MG63 (cell line): ENCODE results near the gene EXOSC10. TPM values are rescaled to one million over a fixed set of nuclear protein-coding genes. Genes with fewer than 3 reads are reported as not detected.

Source experiments
- DNase-seq: peaks from one replicate; pipeline ENCODE4 v3.0.0-alpha.2; 2020
- H3K27me3 ChIP-seq: fragments of 250-450 bp; sonication (Bioruptor Pico); 2 replicates; pipeline ENCODE4 v1.5.1; 2020; ENCODE audit warnings: mild to moderate bottlenecking, moderate library complexity
- H3K36me3 ChIP-seq: fragments of 250-450 bp; sonication (Bioruptor Pico); 2 replicates; pipeline ENCODE4 v1.5.1; 2020; ENCODE audit warnings: mild to moderate bottlenecking, moderate library complexity
- H3K4me3 ChIP-seq: fragments of 250-450 bp; sonication (Bioruptor Pico); 2 replicates; pipeline ENCODE4 v1.5.1; 2020; ENCODE audit warnings: mild to moderate bottlenecking, moderate library complexity
- H3K9me3 ChIP-seq: fragments of 250-450 bp; sonication (Bioruptor Pico); 2 replicates; pipeline ENCODE4 v1.5.1; 2020; ENCODE audit warnings: mild to moderate bottlenecking, moderate library complexity
- total RNA-seq: library from RNA; depleted of rRNA; stranded (reverse); fragments of >200 nt; shearing (Covaris generic); gene quantifications from 2 replicates; pipeline ENCODE4 v1.2.3, GENCODE V29; 2014; ENCODE audit warnings: low replicate concordance; rRNA removed

Gene EXOSC10
- 45.6 and 55.2 TPM in 2 replicates for total RNA-seq

DNA sequence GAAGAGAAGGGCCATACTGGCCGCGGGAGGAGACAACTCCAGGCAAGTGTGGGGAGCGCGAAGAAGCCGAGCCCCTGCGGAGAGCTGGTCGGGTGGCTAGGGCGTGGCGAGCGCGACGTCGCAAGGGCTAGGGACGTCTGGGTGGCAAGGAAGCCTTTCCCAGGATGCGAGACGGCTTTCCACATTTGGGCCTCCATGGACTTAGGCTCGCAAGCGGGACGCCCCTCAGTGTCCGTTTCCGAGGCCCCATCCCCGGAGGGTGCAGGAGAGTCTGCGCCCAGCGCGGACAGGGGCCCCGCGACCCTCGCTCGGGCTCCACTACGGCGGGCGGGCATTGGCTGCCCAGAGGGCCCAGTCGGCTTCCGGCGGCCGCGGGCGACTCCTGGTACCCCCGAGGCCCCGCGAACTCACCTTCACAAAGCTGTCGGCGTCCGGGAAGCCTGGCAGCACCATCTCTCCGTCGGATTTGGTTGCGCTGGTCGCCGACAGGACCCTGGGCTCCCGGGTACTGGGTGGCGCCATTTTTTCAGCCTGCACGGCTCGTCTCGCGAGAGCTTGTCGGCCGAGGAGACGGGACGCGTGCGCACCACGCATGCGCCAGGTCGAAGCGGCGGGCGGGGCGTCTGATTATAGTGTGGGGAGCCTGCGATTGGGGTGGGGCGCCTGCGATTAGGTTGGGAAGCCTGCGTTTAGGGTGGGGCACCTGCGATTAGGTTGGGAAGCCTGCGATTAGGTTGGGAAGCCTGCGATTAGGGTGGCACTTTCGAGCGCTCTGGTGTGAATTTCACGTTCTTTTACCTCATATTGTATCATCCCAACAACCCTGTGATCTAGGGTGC lies at the start of gene EXOSC10:
EXOSC10 (minus strand) TSS at position 560 of the 839 bp plus-strand sequence; CDS start at position 522, 38 bp downstream.
- Histone ChIP-seq H3K27me3 (no peaks in the 10 kb centered on the region), H3K9me3 (no peaks in the 10 kb centered on the region), H3K4me3 (peak within 1 kb of the TSS; percentile 81), H3K36me3 (peaks cover 36% of the 10 kb centered on the region)
- DNase-seq, result peak; percentile 93

DNA sequence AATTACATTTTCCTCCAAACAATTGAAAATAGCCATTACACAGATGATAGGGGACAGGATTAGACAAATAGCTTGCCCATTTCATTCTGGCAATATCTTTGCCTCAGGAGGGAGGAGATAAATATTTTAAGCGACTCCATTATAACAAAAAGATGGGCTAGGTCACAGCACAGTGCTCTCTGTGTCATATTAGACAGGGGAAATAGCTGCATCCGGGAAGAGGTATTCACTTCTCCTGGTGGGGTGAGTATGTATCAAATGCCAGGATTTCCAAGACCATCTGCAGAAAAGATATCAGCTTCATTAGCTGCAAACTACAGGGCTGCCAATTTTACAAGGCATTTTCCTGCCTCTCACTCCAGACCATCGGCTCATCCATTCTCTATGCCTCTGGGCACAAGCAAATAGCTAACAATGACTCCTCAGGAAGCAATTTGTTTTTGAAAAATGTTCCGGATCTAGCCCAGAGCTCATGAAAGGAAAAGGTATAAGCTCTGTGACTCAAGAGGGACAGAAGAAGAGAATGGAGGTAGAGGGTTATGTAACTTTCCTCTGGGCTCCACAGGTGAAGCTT lies 47.6 kb upstream of the EXOSC10 start:
- Histone ChIP-seq H3K36me3 (peaks cover 29% of the 10 kb centered on the region), H3K9me3 (no peaks in the 10 kb centered on the region), H3K4me3 (no peak overlapping the region), H3K27me3 (no peaks in the 10 kb centered on the region)
- DNase-seq, result no peak

DNA sequence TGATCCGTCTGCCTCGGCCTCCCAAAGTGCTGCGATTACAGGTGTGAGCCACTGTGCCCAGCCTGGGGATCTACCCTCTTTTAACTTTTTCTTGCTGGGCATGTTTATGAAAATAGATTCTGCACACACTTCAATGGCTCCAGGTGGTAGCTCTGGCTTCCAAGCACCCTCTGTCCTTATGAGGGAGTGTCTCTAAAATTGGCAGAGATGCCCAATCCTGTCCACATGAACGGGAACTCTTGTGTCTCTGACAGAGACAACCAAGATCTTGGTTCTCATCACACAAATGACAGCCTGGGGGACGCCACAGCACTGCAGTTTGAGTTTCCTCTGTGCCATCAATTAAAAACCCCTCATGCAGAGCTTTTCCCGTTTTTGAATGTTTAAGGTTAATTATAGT lies 46.1 kb upstream of the EXOSC10 start:
- Histone ChIP-seq H3K36me3 (peaks cover 26% of the 10 kb centered on the region), H3K9me3 (no peaks in the 10 kb centered on the region), H3K4me3 (no peak overlapping the region), H3K27me3 (no peaks in the 10 kb centered on the region)
- DNase-seq, result no peak

DNA sequence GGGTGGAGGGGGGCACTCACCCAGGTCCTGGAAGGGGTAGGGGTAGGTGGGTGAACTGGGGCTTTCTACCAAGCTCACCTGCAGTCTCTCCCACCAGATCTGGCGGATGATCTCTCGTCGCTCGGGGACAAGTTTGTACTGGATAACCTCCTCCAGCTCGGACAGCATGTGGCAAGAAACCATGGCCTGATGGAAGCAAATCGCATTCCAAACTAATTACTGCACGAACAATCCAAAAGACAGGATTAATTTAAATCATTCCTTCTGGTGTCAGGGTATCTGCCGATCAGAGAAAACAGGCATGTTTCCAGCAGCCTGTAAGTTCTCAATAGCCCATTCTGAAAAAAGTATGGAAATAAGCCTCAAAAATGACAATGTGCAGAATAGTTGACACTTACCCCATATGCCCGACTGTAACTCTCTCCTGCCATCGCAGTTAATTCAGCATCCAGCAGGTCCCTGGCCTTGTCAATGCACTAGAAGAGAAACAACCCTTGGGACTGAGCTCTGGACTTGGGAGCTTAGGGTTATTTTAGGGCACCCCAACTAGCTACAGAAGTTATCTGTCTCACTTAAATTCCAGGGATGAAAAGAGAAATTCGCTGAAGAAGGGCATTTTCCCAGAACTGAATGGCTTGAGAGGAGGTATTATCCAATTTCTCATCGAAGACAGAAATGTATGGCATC lies 45.0 kb upstream of the EXOSC10 start:
- Histone ChIP-seq H3K36me3 (peaks cover 23% of the 10 kb centered on the region), H3K4me3 (no peak overlapping the region), H3K9me3 (no peaks in the 10 kb centered on the region), H3K27me3 (no peaks in the 10 kb centered on the region)
- DNase-seq, result no peak

DNA sequence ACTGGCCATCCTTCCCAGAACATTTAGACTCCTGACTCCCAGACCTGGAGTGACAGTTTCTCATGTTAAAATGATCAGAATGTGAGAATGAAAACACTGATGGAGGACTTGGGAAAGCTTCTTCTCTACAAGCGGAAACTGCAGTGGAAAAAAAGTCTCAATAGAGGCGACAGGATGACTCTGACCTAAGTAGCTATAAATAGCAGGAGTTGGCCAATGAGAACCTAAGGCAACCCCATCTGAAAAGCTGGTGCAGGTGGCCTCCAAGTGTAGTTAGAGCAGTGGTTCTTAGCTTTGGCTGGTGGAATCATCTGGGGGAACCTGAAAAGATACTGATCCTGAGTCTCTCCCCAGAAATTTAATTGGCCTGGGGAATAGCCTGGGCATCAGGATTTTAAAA lies 44.2 kb upstream of the EXOSC10 start:
- Histone ChIP-seq H3K9me3 (no peaks in the 10 kb centered on the region), H3K4me3 (no peak overlapping the region), H3K36me3 (peaks cover 20% of the 10 kb centered on the region), H3K27me3 (no peaks in the 10 kb centered on the region)
- no peak for DNase-seq

DNA sequence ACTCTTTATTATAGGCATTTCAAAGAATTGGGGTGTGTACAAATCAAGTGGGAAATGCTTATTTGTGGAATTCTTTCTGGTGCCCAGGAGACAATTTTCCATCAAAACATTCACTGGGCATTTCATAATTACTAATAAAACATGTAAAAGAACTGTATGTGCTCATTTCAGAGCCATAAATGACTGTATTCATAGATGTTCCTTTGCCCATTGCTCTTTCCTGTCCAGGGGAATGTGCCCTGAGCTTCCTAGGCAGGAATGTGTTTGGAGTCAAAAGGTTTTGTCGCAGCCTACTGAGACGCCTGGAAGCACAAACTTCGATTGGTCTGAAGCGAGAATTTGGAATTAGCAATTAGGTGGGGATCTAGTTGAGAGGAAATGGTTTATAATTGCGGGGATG lies 43.7 kb upstream of the EXOSC10 start:
- no peak overlapping the region for H3K4me3 ChIP-seq
- no peaks in the 10 kb centered on the region for H3K9me3 ChIP-seq
- H3K36me3 ChIP-seq, result peaks cover 24% of the 10 kb centered on the region
- no peak for DNase-seq
- no peaks in the 10 kb centered on the region for H3K27me3 ChIP-seq

DNA sequence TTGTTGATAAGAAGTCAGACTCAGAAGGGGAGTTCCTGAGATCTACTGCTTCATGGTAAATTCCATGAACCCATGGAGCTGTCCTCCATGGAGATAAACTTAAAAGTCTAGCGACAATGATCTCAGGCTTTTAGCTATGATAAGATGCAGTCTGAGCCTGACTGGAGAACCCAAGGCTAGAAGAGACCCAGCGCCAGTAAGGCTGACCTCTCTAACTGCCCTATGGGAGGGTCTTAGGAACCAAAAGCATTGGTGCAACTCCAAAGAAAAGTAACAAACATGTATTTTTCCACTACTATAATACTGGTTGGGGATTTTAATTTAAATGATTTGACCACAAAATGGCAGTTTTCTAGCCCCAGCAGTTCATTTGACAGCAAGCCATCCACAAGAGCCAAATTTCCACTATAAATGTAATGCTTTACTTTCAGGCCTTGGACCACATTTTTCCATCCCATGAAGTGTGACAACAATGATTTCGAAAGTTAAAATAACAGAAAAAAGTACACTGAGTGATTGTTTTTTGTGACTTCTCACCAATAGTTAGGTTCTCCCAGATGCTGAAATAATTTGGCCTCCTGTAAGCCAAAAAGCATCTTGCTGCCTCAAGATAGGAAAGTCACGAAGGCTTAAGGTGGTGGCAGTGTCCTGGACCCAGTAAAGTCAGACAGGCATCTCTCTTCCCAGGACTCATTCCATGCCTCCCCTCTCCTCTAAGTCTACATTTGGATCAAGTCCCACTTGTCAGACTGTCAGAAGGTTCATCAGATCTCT lies 43.1 kb upstream of the EXOSC10 start:
- Histone ChIP-seq H3K9me3 (no peaks in the 10 kb centered on the region), H3K27me3 (no peaks in the 10 kb centered on the region), H3K4me3 (no peak overlapping the region), H3K36me3 (peaks cover 30% of the 10 kb centered on the region)
- no peak for DNase-seq

DNA sequence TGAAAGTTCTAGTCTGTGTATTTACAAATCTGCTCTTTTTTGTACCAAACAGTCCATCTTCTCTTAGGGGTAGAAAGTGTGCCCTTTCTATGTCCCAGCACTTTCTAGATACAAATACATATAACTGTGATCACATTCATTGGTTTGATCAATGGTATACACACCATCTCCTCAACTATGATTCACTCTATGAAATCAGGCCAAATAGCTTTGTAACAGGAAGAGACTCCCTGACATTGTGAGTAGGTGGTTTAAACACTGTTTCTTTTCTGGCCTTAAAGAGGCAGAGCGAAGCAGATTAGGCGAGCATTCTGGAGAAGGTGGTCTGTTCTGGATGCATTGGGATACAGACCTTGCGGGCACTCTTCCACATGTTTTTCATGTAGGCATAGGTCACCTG lies 39.3 kb upstream of the EXOSC10 start:
- Histone ChIP-seq H3K27me3 (no peaks in the 10 kb centered on the region), H3K4me3 (no peak overlapping the region), H3K9me3 (no peaks in the 10 kb centered on the region), H3K36me3 (peaks cover 31% of the 10 kb centered on the region)
- no peak for DNase-seq

DNA sequence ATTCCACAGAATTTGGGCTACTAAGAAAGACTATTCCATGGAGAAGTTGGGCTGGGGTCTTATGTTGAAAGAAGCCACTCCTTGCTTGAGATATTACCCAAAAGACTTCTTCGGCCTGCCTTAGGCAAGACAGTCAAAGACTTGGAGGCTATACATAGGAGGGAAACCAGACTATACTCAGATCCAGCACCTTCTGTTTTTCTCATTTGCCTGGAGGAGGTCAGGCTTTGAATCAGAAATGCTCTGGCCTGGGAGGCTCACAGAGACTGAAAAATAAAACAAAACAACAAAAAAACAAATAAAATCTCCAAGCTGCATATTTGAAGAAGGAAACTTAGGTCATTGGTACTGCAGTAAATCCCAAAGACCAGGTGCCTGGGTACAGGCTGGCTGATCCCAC lies 38.4 kb upstream of the EXOSC10 start:
- DNase-seq, result no peak
- Histone ChIP-seq H3K9me3 (no peaks in the 10 kb centered on the region), H3K27me3 (no peaks in the 10 kb centered on the region), H3K36me3 (peaks cover 36% of the 10 kb centered on the region), H3K4me3 (no peak overlapping the region)

DNA sequence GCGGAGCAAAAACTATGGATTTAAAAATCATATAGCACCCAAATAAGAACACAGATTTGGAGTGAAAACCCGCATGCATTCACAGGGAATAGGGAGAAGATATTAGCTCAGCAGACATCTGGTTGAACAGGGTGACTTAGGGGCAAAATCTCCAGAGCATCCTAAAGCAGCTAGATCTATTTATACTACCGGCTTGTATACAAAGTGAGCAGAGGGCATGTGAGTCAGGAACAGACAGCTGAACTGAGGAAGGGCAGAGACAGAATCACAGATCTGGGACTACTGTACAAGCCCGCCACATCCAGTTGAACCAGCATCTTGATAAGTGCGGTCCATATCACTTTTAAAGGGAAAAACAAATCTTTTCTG lies 35.2 kb upstream of the EXOSC10 start:
- Histone ChIP-seq H3K36me3 (peaks cover 55% of the 10 kb centered on the region), H3K27me3 (no peaks in the 10 kb centered on the region), H3K9me3 (no peaks in the 10 kb centered on the region), H3K4me3 (no peak overlapping the region)
- peak; percentile 39 for DNase-seq

DNA sequence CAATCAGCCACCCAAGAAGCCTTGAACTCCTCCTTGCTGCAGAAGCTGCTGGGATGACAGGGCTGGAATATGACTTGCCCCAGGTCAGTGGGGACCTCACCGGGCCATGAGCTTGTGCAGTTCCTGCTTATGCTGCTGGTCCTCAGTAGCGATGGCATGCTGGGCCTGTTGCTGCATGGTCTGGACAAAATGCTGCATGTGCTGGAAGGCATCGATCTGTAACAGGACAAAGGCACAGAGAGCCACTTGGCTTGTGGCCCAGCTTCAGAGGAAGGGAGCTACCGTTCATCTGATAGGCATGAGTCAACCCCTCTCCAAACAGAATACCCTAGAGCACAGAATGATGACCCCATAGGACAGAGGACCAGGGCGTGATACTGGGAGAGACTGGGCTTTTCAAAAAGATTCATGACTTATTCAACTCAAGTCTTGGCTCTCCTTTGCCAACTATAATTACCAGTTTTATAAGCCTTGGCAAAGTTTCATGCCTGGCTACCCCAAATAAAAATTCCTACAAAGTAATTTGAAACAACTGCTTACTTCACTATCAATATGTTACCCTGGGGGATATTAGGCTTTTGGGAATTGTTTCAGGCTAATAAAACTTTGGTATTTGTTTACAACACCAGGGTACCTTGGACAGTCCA lies 34.7 kb upstream of the EXOSC10 start:
- H3K9me3 ChIP-seq, result no peaks in the 10 kb centered on the region
- peak; percentile 76 for DNase-seq
- no peak overlapping the region for H3K4me3 ChIP-seq
- H3K27me3 ChIP-seq, result no peaks in the 10 kb centered on the region
- peaks cover 55% of the 10 kb centered on the region for H3K36me3 ChIP-seq

DNA sequence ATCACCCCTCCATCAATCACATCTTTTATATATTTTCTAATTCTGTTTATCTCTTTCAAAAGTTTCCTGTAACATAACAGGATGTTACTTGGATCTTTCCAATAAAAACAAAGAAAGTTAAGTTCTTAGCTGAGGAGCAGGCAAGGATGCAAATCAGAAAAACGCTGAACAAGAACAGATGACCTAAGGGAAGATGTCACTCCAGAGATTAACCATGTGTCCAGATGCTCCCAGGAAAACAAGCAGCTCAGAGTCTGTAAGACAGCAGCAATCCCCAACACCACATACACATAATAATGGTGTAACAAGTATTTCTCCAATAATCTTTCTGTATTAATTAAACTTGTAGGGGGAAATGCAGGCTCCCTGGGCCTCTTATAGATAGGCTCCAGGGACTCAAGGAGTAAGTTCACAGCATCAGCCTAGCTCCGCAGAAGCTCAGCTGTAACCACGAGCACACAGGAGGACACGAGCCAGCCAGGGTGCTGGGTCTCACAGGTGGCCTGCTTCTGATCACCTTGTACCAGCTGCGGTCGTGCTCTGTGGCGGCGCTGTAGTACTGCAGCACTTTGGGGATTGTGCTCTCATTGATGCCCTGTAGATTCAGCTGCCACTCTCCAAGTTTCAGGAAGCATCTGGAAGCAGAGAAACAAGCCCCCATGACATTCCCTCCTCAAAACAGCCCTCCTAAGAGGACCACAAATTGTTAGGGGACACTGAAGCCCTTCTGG lies 33.1 kb upstream of the EXOSC10 start:
- no peak for DNase-seq
- Histone ChIP-seq H3K4me3 (no peak overlapping the region), H3K36me3 (peaks cover 57% of the 10 kb centered on the region), H3K9me3 (no peaks in the 10 kb centered on the region), H3K27me3 (no peaks in the 10 kb centered on the region)

DNA sequence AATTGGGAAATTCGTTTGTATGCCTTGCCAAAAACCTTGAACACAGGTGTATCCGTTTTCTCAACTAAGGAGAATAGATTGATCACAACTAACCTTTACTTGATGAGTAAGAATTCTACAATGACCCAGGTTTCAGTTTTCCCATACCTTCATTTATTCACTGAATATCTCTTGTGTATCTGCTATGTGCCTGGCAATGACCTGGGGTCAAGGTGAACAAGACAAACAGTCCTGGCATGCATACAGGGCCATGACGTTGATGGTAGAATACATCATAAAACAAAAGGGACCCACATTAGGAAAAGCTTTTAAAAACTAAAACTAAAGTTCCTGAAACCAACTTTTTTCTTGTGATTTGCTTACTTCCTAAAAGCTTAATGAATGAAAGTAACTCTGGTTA lies 32.1 kb upstream of the EXOSC10 start:
- no peak overlapping the region for H3K4me3 ChIP-seq
- H3K27me3 ChIP-seq, result no peaks in the 10 kb centered on the region
- no peaks in the 10 kb centered on the region for H3K9me3 ChIP-seq
- H3K36me3 ChIP-seq, result peaks cover 63% of the 10 kb centered on the region
- no peak for DNase-seq

DNA sequence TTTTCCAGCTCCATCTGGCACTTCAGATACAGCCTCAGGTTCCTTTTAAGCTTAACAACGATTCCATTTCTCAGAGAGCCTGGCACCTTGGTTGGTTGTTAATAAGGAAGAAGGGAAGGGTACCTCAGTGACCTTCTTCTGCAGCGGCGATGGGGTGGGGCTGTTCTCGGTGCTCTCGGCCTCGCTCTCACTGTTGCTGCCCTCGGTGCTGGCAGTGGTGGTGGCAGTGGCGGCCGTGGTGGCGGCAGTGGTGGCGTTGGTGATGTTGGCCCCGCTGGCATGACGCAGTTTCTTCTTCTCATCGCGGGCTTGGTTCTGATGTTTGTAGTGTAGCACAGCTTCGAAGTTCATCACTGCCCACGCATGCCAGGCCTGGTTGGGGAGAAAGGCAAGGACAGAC lies 30.7 kb upstream of the EXOSC10 start:
- Histone ChIP-seq H3K36me3 (peaks cover 65% of the 10 kb centered on the region), H3K9me3 (no peaks in the 10 kb centered on the region), H3K27me3 (no peaks in the 10 kb centered on the region), H3K4me3 (no peak overlapping the region)
- DNase-seq, result no peak

DNA sequence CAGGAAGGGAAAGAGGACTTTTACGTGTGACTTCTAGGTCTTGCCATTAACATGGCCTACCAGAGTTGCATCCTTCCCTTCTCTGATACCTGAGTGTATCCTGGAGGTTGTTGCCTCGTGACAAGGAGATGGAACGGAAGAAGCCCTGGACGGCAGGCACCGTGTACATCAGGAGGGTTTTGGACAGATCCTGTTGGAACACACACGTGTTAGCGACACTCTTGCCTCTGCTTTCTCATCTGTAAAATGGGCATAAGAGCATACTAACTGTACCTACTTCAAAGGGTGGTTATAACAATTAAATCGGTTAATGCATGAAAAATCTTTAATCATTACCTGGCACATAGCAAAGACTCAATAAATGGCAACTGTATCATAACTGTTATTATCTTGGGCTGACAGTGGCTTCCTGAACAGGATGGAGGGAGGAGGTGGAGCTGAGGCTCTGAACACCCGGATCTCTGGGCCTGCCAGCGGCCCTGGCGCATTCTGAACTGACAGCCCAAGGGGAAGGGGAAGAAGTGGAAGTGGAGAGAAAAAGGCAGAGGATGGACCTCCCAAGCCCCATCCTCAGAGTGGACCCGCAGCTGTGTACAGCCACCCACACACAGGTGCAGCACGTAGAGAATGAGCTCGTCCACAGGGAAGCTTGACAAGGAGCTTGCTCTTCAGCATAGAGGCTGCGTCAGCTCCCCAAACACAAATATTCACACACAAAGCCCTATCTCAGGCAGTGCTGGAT lies 30.2 kb upstream of the EXOSC10 start:
- no peak for DNase-seq
- Histone ChIP-seq H3K9me3 (no peaks in the 10 kb centered on the region), H3K36me3 (peaks cover 68% of the 10 kb centered on the region), H3K27me3 (no peaks in the 10 kb centered on the region), H3K4me3 (no peak overlapping the region)
